Activated CD4-positive, alpha-beta T cell treated with anti-CD3 and anti-CD28 coated beads for 48 hours (primary cell): ENCODE results near the gene CYB561.

Experiments
- DNase-seq: peaks from one replicate; pipeline ENCODE4 v3.0.0-alpha.2; 2020

CYB561 gene

DNA sequence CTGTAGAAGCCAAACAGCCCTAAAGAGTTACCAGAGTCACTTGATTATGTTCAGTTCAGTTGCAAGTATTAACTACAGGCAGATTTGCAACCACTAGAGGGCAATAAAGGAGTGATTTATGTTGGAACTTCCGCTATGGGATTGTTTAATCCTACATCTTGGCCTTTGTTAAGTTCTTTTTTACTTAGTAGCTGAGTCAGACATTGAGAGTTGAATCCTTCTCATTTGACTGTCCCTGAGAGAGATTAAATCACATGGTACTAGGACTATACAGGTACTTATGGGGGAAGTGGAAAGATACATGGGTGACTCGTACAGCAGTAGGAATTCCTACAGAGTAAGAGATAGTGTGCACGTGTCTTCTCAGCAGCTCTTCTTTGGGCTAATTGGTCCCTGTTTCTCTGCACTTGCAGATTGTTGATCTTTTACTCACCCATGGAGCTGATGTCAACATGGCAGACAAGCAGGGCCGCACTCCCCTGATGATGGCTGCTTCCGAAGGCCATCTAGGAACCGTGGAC is 40.3 kb downstream of the CYB561 start:
- DNase-seq = no peak

DNA sequence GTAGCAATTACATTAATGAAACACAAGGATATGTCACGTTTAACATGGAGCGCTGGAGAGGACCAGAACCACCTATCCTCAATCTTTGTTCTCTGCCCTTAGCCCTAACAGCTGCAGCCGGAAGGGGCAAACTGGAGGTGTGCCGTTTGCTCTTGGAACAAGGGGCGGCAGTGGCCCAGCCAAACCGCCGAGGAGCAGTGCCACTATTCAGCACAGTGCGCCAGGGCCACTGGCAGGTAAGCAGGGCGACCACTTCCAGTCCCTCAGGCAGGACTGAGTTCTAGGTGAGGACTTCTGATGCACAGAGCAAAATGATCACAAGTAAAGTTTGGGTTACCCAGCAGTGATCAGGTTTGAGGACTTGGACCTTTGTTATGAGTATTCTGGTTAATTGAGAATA is 41.1 kb downstream of the CYB561 start:
- no peak for DNase-seq

DNA sequence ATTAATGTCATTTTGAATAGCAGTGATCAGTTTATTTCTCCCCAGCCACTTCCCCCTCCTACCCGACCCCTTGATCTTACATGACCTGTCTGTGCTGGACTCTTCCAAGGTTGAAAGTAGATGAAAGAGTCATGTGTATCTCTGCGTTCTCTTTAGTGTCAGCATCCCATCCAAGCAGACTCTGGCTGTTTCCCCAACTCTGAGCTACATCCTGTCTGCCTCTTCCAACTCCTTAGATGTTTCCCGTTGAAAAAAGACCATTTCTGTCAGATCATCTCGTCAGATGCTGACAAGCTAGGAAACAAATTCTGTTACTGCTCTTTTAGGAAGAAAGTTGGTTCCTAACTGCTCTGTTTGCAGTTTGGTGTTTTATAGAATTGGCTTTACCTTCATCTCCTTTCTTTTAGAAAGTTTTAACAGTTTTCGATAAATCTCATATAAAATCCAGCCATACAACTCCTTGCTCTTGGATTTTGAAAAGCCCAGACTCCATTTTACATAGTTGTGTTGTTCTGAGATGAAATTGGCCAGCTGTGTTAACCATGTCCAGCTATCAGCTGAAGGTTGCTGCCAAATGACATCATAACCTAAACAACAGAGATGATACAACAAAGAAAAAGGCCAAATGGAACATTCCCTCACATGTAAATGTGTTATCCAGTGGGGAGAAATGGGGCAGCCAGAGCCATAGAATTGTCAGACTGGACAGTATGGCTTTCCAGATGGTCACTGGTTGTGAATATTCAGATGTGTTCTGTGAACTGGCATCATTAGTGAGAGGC is 43.5 kb downstream of the CYB561 start:
- no peak for DNase-seq

DNA sequence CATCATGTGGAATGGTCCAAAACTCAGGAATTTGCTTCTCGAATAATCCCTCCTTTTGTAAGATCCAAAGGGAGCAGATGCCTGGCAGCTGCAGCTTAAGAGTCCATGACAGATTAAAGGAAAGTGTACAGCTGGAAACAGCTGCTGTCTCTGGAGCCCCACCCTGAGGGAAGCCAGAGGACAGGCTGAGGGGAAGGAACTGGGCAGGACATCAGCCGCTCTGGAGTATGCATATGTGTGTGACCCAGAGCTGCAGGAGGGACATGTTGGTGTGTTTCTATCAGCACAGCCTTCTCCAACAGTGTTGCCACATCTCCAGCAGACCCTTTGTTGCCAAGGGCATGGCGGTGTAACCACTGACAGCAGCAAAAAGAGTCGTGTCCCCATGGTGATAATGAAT is 46.2 kb downstream of the CYB561 start:
- no peak for DNase-seq

DNA sequence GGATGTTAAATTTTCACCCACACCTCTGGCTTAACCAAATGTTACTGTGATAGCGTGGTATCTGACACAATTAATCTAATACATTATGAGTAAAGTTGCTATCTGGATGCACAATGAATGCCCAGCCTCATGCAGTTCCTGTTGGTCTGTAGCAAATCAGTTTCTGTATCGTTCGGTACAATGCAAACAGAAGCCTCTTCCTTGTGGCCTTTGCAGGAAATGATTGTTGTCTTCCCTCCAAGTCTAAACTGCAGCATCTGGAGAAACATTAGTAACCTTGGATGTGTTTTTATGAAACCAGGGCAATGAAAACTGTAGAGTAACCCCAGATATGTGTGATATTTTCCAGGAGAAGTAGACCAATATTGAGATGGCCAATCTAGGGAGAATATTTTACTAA is 46.8 kb downstream of the CYB561 start:
- no peak for DNase-seq

DNA sequence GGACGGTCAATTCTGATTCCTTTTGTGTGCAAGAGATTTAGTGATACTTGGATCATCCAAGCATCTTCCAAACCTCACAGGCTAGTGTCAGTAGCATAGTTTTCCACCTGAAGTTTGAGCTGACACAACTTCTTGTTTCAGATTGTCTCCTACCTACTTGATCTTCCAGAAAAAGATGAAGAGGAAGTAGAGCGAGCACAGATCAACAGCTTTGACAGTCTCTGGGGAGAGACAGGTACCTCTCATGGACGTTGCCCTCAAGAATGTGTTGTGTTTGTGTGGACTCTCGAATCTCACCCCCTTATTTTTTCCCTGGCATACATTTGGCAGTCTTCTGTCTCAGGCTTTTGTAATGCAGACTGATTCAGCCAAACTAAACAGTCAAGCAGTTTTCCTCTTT is 47.4 kb downstream of the CYB561 start:
- DNase-seq = no peak

DNA sequence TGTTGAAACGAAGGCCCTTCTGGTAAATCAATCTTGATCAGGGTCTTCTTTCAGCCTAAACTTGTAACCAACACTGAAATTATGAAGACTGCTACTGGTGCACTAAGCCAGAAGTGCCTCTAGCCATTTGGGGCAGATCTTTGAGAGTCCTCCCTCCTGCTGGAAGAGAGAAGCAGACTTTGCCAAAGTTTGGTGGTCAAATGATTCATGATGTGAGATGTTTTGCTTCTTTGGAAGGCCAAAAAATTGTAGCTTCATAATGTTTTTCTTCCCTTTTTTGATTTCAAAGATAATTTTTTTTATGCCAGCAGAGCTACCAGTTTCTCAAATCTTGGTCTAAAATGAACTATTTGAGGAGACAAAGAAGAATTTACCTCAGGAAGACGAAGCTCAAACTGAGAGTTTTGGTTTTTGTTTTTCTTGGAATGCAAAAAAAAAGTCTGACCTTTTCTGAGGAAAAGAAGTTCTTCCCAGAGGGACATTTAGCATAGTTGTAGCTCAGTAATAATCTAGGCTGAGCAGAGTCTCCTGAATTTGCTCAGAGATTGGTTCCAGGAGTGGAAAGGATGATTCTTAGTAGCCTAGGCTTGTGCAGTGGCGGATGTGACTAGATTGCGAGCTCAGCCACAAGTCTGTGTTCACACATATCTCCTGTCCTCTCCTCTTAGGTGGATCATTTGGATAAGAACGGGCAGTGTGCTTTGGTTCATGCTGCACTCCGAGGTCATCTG is 50.9 kb downstream of the CYB561 start:
- DNase-seq = no peak

DNA sequence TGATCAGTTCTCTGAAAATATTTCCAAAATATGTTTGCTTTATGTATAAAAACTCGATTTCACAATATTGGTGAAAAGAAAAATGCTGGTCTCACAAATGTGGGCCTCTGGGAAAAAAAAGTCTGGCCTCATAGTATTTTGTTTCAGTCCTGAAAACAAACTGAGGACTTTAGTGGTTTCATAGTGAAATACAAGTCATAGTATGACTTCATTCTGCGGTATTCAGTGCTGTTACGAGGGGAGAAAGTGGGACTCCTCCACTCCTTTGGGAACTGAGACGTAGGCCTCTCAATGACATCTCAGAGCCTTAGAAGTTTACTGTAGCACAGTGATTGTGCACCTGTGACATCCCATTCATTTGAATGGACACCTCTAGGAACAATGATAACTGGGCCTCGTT is 56.0 kb downstream of the CYB561 start:
- no peak for DNase-seq

DNA sequence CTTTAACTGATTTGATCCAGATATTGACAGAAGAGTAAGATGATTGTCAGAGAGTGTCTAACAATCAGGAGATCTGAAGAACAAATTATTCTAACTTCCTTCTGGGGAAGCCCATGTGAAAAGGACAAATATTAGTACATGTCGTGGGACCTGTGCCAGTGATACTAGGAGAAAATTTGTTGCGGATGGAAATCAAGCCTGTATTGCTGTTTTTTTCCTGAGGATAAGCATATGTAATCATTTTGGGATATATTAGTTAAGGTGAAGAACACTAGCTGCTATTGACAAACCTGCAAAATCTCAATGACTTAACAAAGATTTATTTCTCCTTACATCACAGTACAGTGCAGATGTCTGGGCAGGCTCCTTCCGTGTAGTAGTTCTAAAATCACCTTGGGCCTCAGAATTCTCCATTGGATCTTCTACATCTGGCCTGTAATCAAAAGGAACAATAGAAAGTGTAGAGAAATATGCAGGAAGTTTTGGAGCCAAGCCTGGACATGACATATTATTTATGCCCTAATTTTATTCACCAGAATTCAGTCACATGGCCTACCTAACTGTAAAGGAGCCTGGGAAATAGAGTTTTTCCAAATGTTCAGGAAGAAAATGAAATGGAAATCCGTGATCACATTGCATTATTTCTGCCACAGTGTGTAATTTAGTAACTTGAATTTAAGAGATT is 58.3 kb downstream of the CYB561 start:
- no peak for DNase-seq

DNA sequence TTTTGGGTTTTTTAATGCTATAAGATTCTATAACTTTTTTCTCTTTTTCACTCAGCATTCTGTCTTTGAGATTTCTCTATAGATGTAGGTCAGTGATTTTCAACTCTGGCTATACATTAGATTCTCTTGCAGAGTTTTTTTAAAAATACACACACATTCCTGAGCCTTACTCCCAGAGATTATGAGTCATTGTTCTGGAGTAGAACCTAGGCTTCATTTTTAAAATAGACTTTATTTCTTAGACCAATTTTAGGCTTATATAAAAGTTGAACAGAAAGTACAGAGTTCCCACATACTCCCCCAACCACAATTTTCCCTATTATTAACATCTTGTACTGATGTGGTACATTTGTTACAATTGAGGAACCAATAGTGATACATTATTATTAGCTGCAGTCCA is 63.3 kb downstream of the CYB561 start:
- no peak for DNase-seq
